Measurements from ENCODE around the gene BRIP1. TPM values are rescaled to one million over a fixed set of nuclear protein-coding genes. Genes with fewer than 3 reads are reported as not detected.
"Not testable (repeated sequence)": the region's sequence is repeated elsewhere in the genome, so short reads cannot be mapped to it uniquely, and the experiment has no call there.

The BRIP1 gene
- polyA plus RNA-seq, 1 of the 3 experiments (the other 2 are of a cell fraction), result 2.0 TPM

- Histone ChIP-seq H3K9me2 (no peaks in the 10 kb centered on the region), H4K20me1 (ENCODE audit: insufficient read depth) (no peaks in the 10 kb centered on the region), H3K9ac (no peak overlapping the region), H3K4me1 (ENCODE audit: control insufficient read depth in 1 of 2, insufficient read depth in 2 of 2, low read depth in 1 of 2, low read length in 1 of 2) (no peaks in the 10 kb centered on the region), H3K27me3 (ENCODE audit: insufficient read depth) (no peaks in the 10 kb centered on the region), H3F3A (replicated peaks; ENCODE audit: insufficient read depth) (peaks cover 3% of the 10 kb centered on the region), H3K4me2 (no peak overlapping the region), H3K79me2 (ENCODE audit: insufficient read depth) (no peaks in the 10 kb centered on the region), H3K36me3 (replicated peaks in 1 of 2; ENCODE audit: control insufficient read depth in 1 of 2, insufficient read depth in 2 of 2, low read length in 1 of 2) (peaks cover 45 to 76% of the 10 kb centered on the region in 2 experiments), H2AFZ (ENCODE audit: low read depth) (no peak overlapping the region), H3K4me3 (ENCODE audit: low read depth in 2 of 2, low read length in 1 of 2) (no peak overlapping the region), H3K9me3 (no peaks in the 10 kb centered on the region), H3K27ac (ENCODE audit: low read depth in 2 of 2, low read length in 1 of 2) (no peak overlapping the region)
- ChIA-PET POLR2A (no interaction called here), CTCF (interaction anchor here (0.9 to 2.4 kb wide), 6 partner anchors 11 to 486 kb away, joined by 3 to 10 read pairs (median 3); no protein-coding TSS in a partner anchor)
- no peak for TF ChIP-seq USF2 (IDR thresholded peaks at IDR 0.05; ENCODE audit: borderline replicate concordance, low read depth, low read length)
- WGBS (ENCODE audit: low lambda C conversion rate), result 95% methylated on average over 2 of the region's 2 CpGs
- DNase-seq, result no peak
These were observed 34.3 kb upstream of the BRIP1 start for GRCh38 chr17:61897548-61898180.

GRCh38 chr17:61895391-61895790, 32.1 kb upstream of the BRIP1 start:
- Histone ChIP-seq H3K27me3 (ENCODE audit: insufficient read depth) (no peaks in the 10 kb centered on the region), H3K4me2 (no peak overlapping the region), H3K4me3 (ENCODE audit: low read depth in 2 of 2, low read length in 1 of 2) (no peak overlapping the region), H3K4me1 (ENCODE audit: control insufficient read depth in 1 of 2, insufficient read depth in 2 of 2, low read depth in 1 of 2, low read length in 1 of 2) (no peaks in the 10 kb centered on the region), H3K36me3 (replicated peaks in 1 of 2; ENCODE audit: control insufficient read depth in 1 of 2, insufficient read depth in 2 of 2, low read length in 1 of 2) (peaks cover 48 to 63% of the 10 kb centered on the region in 2 experiments), H3K9ac (no peak overlapping the region), H3K79me2 (ENCODE audit: insufficient read depth) (no peaks in the 10 kb centered on the region), H3K9me2 (no peaks in the 10 kb centered on the region), H3F3A (replicated peaks; ENCODE audit: insufficient read depth) (no peaks in the 10 kb centered on the region), H2AFZ (ENCODE audit: low read depth) (no peak overlapping the region), H3K9me3 (no peaks in the 10 kb centered on the region), H4K20me1 (ENCODE audit: insufficient read depth) (no peaks in the 10 kb centered on the region), H3K27ac (ENCODE audit: low read depth in 2 of 2, low read length in 1 of 2) (no peak overlapping the region)
- ChIA-PET POLR2A (no interaction called here), CTCF (no interaction called here)
- TF ChIP-seq ZBTB33 (IDR thresholded peaks at IDR 0.05; ENCODE audit: borderline replicate concordance, low read depth) (no peak), JUND (IDR thresholded peaks at IDR 0.05) (no peak), TAF1 (IDR thresholded peaks at IDR 0.05; ENCODE audit: borderline replicate concordance, low read depth, low read length) (no peak), ELF1 (IDR thresholded peaks at IDR 0.05) (no peak), EP300 (IDR thresholded peaks at IDR 0.05; ENCODE audit: borderline replicate concordance in 1 of 2, low read depth in 1 of 2, low read length in 1 of 2) (no peak), MEF2A (IDR thresholded peaks at IDR 0.05; ENCODE audit: borderline replicate concordance, low read depth) (no peak), GATA2 (CRISPR knock-in tag; IDR thresholded peaks at IDR 0.05) (no peak), IRF3 (IDR thresholded peaks at IDR 0.05; ENCODE audit: low read depth, low read length) (no peak), PBX3 (IDR thresholded peaks at IDR 0.05) (no peak), RXRA (IDR thresholded peaks at IDR 0.05; ENCODE audit: borderline replicate concordance, low read depth) (no peak)
- DNase-seq, result no peak
- WGBS (ENCODE audit: low lambda C conversion rate), result 37% methylated on average over 2 of the region's 2 CpGs

- H4K20me1 ChIP-seq (ENCODE audit: insufficient read depth); CTCF ChIA-PET; H3K4me3 ChIP-seq (ENCODE audit: low read depth in 2 of 2, low read length in 1 of 2); DNase-seq; H3K27ac ChIP-seq (ENCODE audit: low read depth in 2 of 2, low read length in 1 of 2); H3F3A ChIP-seq (replicated peaks; ENCODE audit: insufficient read depth); H3K4me1 ChIP-seq (ENCODE audit: control insufficient read depth in 1 of 2, insufficient read depth in 2 of 2, low read depth in 1 of 2, low read length in 1 of 2); H3K4me2 ChIP-seq; H3K27me3 ChIP-seq (ENCODE audit: insufficient read depth); H3K9me2 ChIP-seq; POLR2A ChIA-PET; H3K9me3 ChIP-seq; H3K9ac ChIP-seq; H3K79me2 ChIP-seq (ENCODE audit: insufficient read depth); H2AFZ ChIP-seq (ENCODE audit: low read depth): not testable (repeated sequence)
- 93% methylated on average over 5 of the region's 5 CpGs for WGBS (ENCODE audit: low lambda C conversion rate)
- H3K36me3 ChIP-seq (replicated peaks in 1 of 2; ENCODE audit: control insufficient read depth in 1 of 2, insufficient read depth in 2 of 2, low read length in 1 of 2), result peaks cover 51 to 68% of the 10 kb centered on the region in 2 experiments
These were observed 31.0 kb upstream of the BRIP1 start for GRCh38 chr17:61894310-61894709.

GRCh38 chr17:61887733-61888132, 24.4 kb upstream of the BRIP1 start:
- WGBS (ENCODE audit: low lambda C conversion rate), result 93% methylated on average over 6 of the region's 6 CpGs
- H3K4me3 ChIP-seq (ENCODE audit: low read depth in 2 of 2, low read length in 1 of 2); CTCF ChIA-PET; H3K4me2 ChIP-seq; H3K79me2 ChIP-seq (ENCODE audit: insufficient read depth); H4K20me1 ChIP-seq (ENCODE audit: insufficient read depth); H3K27ac ChIP-seq (ENCODE audit: low read depth in 2 of 2, low read length in 1 of 2); H3F3A ChIP-seq (replicated peaks; ENCODE audit: insufficient read depth); H3K27me3 ChIP-seq (ENCODE audit: insufficient read depth); H3K4me1 ChIP-seq (ENCODE audit: control insufficient read depth in 1 of 2, insufficient read depth in 2 of 2, low read depth in 1 of 2, low read length in 1 of 2); DNase-seq; H3K9me3 ChIP-seq; H3K9me2 ChIP-seq; H2AFZ ChIP-seq (ENCODE audit: low read depth); H3K9ac ChIP-seq: not testable (repeated sequence)
- POLR2A ChIA-PET, result interaction anchor here (0.6 kb wide), 1 partner anchor 1837 kb away, joined by 4 read pairs; no protein-coding TSS in a partner anchor
- peaks cover 19 to 55% of the 10 kb centered on the region in 2 experiments for H3K36me3 ChIP-seq (replicated peaks in 1 of 2; ENCODE audit: control insufficient read depth in 1 of 2, insufficient read depth in 2 of 2, low read length in 1 of 2)

All from SK-N-SH (cell line).